NCI-H128 (cell line): ENCODE measurements around the gene TPST2.

Experiments used
- DNase-seq: peaks from one replicate; lab custom pipeline; 2025; ENCODE audit not compliant: unreplicated experiment; lab: John Stamatoyannopoulos, UW

TPST2 gene

GRCh38 chr22:26581026-26581425, 8.9 kb downstream of the TPST2 start:
- DNase-seq = no peak

DNA sequence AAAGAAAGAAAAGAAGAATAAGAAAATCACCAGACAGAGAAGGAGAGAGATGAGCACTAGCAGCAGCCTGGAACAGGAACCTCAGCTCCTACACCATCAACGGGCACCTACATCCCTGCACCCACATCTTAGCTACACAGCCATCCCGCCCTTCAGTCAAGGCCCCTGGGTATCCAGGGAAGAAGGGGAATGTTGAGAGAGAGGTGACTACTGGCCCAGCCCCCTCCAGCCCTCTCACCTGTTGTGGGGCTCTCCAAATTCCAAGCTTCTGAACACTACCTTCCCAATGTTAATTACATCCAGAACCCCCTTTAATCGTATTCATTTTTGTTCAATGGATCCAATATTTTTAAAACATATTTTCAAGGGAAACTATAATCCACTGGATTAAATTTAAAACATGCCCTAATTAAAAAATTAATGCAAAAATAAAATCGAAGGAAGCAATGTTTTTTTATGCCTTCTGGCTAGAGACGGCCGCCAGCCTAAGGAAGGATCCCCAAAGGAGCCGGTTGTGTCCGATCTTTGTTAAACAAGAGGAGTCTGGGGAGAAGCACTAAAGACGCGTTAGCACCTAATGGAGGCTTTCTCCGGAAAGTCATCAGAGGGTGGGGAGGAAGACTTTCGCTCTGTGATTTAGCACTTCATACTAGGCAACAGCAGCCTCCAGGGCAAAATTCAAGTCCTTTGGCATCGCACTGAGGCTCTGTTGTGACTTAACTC, 9.5 kb downstream of the TPST2 start:
- no peak for DNase-seq

DNA sequence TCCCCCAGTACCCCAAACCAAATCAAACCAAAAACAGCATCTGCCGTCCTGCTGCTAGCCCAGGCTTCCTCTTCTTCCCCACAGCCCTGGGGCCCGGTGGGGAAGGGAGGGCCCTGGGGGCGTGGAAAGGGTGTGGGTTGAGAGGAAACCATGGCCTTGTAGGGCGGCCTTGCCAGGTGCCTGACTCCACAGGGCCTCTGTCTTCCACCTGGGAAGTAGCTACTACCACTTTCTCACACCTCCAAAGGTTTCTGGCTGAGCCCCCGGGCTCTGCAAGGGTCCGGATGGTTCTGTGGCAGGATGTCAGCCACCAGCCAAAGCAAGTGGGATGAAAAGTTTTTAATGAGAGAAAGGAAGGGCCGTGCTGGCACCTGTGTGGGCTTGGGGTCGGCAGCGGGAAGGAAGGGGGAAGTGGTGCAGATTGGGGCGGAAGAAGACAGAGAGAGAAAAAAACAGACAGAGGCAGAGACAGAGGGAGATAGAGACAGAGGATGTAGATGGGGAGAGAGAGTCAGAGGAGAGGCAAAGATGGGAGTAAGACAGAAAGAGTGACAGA, 10.5 kb downstream of the TPST2 start:
- no peak for DNase-seq

GRCh38 chr22:26577081-26577480, 12.9 kb downstream of the TPST2 start:
- DNase-seq = no peak

DNA sequence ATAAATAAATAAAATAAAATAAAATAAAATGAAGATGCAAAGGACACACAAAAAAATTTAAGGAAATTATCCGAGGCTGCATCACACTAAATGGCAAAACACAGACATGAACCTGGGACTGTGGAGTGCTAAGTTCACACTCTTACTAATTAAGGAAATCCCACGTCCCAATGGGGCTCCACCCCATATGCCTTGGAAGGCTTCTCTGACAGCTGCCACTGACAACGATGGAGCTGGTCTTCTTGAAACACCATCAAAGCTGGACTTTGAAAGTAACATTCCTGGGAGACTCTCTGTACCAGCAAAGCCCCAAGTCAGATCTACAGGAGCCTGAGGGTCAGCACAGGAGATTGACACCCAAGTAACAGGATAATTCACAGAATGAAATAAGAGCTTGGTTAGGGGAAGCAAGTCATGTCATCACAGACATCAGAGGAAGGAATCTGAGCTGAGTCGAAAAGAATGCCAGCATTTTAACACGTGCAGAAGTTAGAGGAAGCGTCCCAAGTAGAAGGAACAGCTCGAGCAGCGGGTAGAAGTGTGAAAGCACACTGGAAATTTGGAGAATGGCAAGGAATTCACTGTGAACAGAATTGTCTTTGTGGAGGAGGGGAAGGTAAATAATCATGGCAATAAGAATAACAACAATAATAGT, 13.8 kb downstream of the TPST2 start:
- no peak for DNase-seq

- DNase-seq = no peak
Observed at GRCh38 chr22:26574001-26574723, 15.8 kb downstream of the TPST2 start.

GRCh38 chr22:26573026-26573662, 16.8 kb downstream of the TPST2 start:
- no peak for DNase-seq

GRCh38 chr22:26570864-26571525, 18.9 kb downstream of the TPST2 start:
- DNase-seq = no peak

GRCh38 chr22:26570115-26570514, 19.8 kb downstream of the TPST2 start:
- no peak for DNase-seq

DNA sequence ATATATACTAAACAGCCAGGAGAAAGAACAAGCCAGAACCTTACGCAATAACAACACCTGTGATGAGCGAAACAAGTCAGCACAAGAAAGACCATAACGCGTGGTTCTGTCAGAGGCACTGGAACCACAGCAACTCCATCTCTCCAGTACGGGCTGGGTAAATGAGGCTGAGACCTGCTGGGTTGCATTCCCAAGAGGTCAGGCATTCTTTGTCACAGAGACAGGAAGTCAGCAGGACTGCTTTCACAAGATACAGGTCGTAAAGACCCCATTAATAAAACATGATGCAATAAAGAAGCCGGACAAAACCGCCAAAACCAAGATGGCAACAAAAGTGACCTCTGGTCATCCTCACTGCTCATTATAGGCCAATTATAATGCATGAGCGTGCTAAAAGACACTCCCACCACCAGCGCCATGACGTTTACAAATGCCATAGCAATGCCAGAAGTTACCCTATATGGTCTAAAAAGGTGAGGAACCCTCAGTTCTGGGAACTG, 21.7 kb downstream of the TPST2 start:
- no peak for DNase-seq

DNA sequence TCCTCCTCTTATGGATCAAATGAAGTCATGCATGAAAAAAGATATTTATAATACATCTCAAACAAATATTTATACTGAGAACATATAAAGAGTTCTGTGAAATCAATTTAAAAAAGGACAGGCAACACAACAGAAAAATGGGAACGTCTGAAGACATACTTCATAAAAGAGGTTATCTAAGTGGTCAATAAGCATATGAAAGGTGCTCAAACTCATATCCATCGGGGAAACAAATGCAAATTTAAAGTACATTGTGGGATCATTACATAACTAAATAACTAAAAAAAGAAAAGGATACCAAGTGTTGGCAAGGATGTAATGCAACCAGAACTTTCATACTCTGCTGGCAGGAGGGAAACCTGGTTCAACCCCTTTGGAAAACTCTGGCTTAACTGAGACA, 22.3 kb downstream of the TPST2 start:
- DNase-seq = no peak

DNA sequence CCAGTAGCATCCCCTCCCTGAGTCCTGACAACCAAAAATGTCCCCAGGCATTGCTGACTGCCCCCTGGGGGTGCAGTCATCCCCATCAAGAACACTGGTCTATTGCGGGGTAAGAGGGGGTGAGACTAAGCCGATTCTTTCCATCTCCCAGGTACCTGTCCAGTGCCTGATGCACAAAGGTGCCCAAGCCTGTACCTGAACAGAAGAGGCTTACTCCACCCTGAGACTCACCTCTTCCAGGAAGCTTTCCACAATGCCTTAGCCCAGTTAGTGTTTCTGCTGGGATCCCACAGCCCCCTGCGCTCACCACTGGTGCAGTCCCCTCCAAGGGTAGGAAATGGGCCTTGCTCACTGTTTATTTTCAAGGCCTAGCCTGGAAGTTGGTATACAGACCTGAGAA, 22.9 kb downstream of the TPST2 start:
- DNase-seq = no peak

DNA sequence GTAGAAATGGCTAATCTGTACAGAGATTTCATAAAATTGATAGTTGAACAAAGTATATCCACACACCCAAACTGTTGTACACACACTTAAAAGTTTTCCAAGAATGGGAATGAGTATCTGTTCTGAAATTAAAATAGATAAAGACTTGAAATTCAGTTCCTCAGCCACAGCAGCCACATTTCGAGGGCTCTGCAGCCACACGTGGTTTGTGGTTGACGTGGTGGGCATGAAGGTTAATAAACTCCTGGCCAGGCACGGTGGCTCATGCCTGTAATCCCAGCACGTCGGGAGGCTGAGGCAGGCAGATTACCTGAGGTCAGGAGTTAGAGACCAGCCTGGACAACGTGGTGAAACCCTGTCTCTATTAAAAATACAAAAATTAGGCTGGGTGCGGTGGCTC, 24.0 kb downstream of the TPST2 start:
- DNase-seq = no peak

- no peak for DNase-seq
Observed at GRCh38 chr22:26565181-26565580, 24.8 kb downstream of the TPST2 start.

- no peak for DNase-seq
Observed at GRCh38 chr22:26564672-26565071, 25.3 kb downstream of the TPST2 start.

- no peak for DNase-seq
Observed at GRCh38 chr22:26564181-26564580, 25.8 kb downstream of the TPST2 start.

- no peak for DNase-seq
Observed at GRCh38 chr22:26563022-26563421, 26.9 kb downstream of the TPST2 start.

DNA sequence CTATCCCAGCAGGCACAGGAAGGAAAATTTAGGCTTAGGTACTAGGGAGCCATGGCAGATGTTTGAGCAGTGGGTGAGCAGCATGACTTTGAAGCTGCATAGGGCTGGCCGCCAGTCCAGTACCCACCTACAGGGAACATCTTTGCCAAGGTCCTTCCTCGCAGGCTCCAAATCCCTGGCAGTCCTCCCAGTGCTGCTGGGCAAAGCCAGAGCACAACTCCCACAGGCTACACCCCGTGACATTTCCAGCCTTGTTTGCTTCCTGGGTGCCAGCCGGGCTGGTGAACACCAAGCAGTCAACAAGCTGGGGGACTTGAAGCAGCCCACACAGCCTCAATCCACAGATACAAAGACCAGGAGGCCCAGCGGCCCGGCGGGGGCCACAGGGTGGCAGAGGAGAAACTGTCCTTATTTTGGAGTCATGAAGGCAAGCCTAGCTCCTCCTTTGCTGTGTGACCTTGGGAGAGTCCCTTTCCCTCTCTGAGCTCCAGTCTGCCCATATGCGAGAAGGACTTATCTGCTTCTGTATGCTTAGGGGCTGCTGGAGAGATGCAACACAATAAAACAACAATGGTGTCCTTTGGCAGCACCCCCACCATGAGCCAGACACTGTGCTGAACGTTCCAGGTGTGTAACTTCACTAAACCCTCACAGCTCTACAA, 28.0 kb downstream of the TPST2 start:
- no peak for DNase-seq

DNA sequence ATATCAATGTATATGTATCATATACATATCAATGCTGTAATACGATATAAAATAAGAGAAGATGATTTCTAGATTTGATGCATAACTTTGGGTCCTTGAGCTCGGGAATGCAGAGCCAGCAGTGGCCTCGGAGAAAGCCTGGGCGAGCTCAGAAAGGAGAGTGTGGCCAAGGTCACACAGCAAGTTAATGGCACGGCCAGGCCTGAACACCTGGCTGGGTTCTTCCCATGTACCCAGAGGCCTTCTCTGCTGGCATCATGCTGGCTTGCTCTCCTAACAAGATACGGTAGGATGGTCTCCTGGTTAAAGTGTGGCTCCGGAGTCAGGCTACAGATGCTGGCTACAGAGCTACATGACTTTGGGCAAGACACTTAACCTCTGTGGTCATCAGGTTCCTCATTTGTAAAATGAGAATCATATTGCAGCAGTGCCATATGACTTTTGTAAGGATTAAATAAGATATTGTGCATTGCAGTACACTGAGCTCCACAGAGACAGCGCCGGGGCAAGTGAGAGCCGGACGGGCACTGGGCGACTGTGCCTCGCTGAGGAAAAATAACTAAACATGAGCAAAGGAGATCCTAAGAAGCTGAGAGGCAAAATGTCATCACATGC, 29.9 kb downstream of the TPST2 start:
- DNase-seq = no peak
